HG03342 (cell line): Measurements from ENCODE around the gene FZR1.
"Not testable (repeated sequence)": the region's sequence is repeated elsewhere in the genome, so short reads cannot be mapped to it uniquely, and the experiment has no call there.

Experiments used
- ATAC-seq: cut with Tn5 transposase; IDR thresholded peaks from one replicate; pipeline ENCODE4 v1.9.1; 2021; ENCODE audit warnings: mild to moderate bottlenecking, moderate library complexity; ENCODE audit not compliant: unreplicated experiment

The FZR1 gene

DNA sequence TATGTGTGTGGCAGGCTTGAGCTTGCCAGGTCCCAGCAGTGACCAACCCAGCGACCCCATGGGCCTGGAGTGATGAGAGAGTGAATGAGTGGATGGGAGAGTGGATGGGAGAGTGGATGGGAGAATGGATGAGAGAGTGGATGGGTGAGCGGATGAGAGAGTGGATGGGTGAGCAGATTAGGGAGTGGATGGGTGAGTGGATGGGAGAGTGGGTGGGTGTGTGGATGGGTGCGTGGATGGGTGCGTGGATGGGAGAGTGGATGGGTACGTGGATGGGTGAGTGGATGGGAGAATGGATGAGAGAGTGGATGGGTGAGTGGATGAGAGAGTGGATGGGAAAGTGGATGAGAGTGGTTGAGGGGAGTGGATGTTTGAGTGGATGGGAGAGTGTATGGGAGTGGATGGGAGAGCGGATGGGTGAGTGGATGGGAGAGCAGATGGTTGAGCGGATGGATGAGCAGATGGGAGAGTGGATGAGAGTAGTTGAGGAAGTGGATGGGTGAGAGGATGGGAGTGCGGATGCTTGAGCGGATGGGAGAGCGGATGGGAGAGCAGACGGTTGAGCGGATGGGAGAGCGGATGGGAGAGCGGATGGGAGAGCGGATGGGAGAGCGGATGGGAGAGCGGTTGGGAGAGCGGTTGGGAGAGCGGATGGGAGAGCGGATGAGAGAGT lies 22.6 kb downstream of the FZR1 start:
- no peak for ATAC-seq

DNA sequence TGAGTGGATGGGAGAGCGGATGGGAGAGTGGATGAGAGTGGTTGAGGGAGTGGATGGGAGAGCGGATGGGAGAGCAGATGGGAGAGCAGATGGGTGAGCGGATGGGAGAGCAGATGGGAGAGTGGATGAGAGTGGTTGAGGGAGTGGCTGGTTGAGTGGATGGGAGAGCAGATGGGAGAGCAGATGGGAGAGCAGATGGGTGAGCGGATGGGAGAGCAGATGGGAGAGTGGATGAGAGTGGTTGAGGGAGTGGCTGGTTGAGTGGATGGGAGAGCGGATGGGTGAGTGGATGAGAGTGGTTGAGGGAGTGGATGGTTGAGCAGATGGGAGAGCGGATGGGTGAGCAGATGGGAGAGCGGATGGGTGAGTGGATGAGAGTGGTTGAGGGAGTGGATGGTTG lies 23.2 kb downstream of the FZR1 start:
- ATAC-seq = not testable (repeated sequence)

- no peak for ATAC-seq
These were observed 24.3 kb downstream of the FZR1 start for GRCh38 chr19:3530389-3530788.

DNA sequence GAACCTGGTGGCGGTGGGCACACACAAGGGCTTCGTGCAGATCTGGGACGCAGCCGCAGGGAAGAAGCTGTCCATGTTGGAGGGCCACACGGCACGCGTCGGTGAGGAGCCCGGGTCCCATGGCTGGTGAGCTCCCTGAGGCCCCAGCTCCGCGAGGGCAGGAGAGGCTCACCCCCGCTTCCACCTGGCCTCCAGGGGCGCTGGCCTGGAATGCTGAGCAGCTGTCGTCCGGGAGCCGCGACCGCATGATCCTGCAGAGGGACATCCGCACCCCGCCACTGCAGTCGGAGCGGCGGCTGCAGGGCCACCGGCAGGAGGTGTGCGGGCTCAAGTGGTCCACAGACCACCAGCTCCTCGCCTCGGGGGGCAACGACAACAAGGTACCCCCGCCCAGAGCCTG lies 25.6 kb downstream of the FZR1 start:
- ATAC-seq = no peak

DNA sequence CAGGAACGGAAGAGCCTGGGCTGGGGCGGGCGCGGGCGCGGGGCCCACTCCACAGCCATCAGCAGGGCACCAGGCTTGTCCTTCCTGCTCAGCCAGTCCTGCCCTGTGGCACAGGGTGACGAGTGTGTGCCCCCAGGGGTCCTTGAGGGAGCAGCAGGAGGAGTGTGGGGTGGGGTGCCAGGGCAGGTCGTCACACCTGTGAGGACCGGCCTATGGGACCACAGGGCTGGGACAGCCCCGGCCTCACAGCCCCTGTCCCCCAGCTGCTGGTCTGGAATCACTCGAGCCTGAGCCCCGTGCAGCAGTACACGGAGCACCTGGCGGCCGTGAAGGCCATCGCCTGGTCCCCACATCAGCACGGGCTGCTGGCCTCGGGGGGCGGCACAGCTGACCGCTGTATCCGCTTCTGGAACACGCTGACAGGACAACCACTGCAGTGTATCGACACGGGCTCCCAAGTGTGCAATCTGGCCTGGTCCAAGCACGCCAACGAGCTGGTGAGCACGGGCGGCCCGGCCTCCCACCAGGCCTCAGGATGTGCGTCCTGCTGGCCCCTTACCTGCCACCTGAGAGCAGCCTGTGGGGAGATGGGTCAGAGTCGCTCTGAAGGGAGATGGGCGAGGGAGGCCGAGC lies 26.2 kb downstream of the FZR1 start:
- ATAC-seq = no peak

DNA sequence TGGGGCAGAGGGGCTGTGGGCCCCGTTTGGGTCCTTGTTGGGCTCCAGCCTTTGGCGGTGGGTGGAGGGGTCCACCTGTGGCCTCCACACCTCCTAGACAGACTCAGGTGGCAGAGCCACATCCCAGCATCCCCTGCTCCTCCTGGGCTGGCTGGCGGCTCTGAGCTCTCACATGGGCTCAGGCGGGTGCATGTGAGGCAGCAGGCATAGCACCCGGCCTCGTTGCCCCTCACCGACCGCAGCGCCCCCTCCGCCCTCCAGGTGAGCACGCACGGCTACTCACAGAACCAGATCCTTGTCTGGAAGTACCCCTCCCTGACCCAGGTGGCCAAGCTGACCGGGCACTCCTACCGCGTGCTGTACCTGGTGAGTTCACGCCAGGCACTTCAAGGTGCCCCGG lies 26.9 kb downstream of the FZR1 start:
- no peak for ATAC-seq

DNA sequence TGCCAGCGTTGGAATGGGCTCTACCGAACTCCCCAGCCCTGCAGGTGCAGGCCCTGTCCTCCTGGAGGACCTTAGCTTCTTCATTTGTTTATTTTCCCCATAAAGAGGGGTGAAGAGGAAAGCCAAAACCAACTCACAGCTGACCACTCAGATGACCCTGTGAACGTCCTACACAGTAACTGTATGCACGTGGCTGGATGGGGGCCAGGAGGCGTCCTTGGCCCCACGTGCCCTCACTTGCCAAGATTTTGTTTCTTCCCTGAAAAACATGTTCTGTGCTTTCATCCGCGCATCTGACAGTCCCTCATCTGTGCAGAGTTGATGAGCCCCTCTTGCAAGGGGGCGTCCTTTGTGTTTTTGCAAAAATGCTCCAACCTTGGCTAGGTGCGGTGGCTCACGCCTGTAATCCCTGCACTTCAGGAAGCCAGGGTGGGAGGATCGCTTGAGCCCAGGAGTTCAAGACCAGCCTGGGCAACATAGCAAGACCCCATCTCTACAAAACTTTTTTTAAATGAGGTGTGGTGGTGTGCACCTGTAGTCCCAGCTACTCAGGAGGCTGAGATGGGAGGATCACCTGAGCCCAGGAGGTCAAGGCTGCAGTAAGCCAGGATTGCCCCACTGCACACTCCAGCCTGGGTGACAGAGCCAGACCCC lies 27.6 kb downstream of the FZR1 start:
- no peak for ATAC-seq

GRCh38 chr19:3534375-3535234 lies 28.5 kb downstream of the FZR1 start:
- ATAC-seq = no peak

DNA sequence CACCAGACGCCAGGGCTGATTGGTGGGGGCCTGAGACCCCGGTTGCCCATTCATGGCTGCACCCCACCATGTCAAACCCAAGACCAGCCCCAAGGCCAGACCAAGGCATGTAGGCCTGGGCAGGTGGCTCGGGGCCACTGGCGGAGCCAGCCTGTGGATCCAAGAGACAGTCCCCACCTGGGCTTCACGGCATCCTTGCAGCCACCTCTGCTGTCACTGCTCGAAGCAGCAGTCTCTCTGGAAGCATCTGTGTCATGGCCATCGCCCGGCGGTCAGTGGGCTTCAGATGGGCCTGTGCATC lies 29.1 kb downstream of the FZR1 start:
- no peak for ATAC-seq

DNA sequence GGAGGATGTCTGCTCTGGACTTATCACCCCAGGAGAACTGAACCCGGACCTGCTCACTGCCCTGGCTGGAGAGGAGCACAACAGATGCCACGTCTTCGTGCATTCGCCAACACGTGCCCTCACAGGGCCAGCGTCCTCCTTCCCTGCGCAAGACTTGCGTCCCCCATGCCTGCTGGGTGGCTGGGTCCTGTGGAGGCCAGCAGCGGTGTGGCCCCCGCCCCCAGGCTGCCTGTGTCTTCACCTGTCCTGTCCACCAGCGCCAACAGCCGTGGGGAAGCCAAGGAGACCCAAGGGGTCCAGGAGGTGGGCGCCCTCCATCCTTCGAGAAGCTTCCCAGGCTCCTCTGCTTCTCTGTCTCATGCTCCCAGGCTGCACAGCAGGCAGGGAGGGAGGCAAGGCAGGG lies 29.5 kb downstream of the FZR1 start:
- no peak for ATAC-seq

GRCh38 chr19:3535981-3536380 lies 29.9 kb downstream of the FZR1 start:
- no peak for ATAC-seq

GRCh38 chr19:3536429-3537100 lies 30.5 kb downstream of the FZR1 start:
- no peak for ATAC-seq

DNA sequence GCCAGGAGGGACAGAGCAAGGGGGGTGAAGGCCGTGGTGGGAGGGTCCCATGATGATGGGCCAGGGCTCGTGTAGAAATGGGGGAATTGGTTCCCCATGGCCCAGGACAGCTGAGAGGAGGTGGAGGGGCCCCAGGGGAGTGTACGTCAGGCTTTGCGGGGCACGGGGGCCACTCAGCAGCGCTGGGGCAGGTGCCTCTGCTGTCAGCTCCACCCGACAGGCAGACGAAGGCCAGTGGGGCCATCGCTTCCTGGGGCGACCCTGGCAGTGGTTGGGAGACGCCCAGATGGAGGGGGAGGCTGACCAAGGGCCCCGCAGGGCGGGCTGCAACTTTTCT lies 31.0 kb downstream of the FZR1 start:
- ATAC-seq = no peak

GRCh38 chr19:3537438-3538240 lies 31.5 kb downstream of the FZR1 start:
- no peak for ATAC-seq

DNA sequence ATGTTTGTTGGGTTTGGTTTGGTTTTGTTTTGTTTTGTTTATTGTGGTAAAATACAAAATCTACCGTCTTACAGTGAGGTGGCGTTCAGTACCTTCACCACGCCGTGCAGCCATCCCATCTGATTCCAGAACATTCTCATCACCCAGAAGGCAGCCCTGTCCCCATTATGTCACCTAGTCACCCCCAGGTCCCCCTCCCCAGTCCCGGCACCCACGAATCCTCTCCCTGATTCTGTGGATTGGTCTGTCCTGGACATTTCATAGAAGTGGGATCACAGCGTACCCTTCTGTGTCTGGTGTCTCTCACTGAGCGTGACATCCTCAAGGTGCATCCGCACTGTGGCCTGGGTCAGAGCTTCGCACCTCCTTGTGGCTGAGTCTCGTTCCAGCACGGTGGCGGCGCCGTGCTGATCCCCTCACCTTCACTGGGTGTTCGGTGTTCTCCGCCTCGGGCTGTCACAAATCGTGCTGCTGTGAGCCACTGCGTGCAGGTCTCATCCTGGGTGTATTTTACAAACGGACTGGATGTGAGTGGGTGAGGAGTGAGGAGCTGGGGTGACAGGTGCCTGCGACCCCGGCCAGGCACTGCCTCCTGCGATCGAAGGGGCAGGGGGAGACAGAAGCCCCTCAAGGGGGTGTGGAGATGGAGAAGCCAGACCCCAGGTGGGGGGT lies 32.3 kb downstream of the FZR1 start:
- ATAC-seq = no peak

GRCh38 chr19:3538965-3539755 lies 33.0 kb downstream of the FZR1 start, which contains the start of gene TEKTIP1:
Gene TEKTIP1 (plus strand): TSS chr19:3539174. CDS start chr19:3539178, 4 bp downstream.
- no peak for ATAC-seq

DNA sequence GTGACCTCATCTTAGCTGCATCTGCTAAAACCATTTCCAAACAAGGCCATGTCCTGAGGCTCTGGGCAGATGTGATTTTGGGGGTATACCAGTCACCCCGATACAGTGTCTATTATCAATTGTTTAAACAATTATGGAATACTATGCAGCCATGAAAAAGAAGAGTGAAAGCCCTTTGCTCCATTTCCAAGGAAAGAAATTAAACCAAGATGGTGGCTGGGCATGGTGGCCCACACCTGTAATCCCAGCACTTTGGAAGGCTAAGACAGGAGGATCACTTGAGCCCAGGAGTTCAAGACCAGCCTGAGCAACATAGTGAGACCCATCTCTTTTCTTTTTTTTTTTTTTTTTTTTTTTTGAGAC lies 33.6 kb downstream of the FZR1 start:
- no peak for ATAC-seq

- no peak for ATAC-seq
These were observed 37.3 kb downstream of the FZR1 start for GRCh38 chr19:3543150-3544057.
